ENCODE results near the gene HMCN2.

DNA sequence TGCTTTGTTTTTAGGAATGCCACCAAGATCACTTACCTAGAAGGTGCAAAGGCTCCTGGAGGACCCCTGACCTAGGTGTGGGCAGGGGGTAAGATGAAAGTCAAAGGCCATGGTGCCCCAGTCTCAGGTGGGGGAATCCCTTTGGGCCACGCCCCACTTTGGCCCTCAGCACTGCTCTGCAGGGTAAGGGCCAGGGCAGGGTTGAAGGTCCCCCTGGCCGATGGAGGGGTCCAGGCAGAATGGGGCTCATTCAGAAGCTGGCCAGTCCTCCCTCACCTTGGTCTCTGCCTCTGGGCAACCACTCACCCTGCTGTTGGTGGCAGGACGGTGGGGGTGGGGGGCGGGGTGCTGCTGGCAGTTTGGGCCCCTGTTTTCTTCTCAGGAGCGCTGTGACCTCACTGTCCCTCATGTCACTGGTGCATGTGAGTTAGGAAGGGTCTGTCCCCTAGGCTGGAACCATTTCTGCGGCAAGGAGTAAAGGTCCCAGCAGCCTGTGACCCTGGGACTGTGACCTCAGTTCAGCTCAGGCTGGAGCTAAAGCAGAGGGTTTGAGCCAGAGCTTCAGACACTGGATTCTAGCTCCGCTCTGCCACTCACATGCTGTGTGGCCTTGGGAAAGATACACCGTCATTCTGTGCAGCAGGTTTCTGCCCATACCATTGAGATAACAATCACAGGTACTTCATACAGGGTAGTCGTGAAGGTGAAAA, 177.3 kb downstream of the HMCN2 start:
- TF ChIP-seq EZH2 (IDR thresholded peaks at IDR 0.05) (no peak), POLR2AphosphoS5 (IDR thresholded peaks at IDR 0.05; ENCODE audit: borderline replicate concordance, low read depth, low read length) (no peak)
